ENCODE results near the gene SNW1.

SNW1 gene

DNA sequence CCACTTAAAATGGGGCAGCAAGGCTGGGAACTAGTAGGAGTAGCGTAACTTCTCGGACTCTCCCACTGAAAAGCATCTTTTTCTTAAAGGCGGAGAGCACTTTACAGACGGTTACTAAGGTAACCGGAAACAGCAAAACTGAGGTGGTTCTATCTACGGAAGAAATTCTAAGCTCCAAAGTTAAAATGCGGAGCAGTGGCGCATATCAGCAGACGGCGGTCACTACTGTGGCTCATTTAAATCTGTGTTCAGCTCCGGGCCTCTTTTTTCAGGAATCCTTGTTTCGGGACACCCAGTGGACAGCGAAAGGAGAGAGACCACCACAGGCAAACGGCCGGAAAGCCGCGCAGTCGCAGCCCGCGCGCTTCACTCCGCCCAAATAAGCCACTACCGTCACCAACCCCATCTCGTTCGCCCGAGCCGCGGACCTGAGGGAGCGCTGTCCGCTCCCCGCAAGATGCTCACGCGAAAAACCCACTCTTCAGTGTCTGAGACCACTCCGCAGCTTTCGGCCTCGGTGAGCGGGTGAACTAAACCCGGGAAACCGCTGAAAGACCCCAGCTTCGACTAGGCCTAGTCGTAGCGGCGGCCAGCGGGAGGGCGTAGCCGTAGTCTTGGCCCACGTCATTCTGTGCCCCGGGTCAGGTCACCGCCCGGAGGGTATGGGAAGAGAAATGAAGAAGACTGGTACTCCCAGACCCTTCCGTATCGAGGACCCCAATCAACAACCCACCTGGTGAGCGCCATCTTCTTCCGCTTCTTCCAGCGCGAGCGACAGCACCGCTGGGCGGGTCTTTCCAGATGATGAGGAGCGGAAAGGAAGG lies at the start of gene SNW1 (continued):
- TF ChIP-seq, protein P1, sequence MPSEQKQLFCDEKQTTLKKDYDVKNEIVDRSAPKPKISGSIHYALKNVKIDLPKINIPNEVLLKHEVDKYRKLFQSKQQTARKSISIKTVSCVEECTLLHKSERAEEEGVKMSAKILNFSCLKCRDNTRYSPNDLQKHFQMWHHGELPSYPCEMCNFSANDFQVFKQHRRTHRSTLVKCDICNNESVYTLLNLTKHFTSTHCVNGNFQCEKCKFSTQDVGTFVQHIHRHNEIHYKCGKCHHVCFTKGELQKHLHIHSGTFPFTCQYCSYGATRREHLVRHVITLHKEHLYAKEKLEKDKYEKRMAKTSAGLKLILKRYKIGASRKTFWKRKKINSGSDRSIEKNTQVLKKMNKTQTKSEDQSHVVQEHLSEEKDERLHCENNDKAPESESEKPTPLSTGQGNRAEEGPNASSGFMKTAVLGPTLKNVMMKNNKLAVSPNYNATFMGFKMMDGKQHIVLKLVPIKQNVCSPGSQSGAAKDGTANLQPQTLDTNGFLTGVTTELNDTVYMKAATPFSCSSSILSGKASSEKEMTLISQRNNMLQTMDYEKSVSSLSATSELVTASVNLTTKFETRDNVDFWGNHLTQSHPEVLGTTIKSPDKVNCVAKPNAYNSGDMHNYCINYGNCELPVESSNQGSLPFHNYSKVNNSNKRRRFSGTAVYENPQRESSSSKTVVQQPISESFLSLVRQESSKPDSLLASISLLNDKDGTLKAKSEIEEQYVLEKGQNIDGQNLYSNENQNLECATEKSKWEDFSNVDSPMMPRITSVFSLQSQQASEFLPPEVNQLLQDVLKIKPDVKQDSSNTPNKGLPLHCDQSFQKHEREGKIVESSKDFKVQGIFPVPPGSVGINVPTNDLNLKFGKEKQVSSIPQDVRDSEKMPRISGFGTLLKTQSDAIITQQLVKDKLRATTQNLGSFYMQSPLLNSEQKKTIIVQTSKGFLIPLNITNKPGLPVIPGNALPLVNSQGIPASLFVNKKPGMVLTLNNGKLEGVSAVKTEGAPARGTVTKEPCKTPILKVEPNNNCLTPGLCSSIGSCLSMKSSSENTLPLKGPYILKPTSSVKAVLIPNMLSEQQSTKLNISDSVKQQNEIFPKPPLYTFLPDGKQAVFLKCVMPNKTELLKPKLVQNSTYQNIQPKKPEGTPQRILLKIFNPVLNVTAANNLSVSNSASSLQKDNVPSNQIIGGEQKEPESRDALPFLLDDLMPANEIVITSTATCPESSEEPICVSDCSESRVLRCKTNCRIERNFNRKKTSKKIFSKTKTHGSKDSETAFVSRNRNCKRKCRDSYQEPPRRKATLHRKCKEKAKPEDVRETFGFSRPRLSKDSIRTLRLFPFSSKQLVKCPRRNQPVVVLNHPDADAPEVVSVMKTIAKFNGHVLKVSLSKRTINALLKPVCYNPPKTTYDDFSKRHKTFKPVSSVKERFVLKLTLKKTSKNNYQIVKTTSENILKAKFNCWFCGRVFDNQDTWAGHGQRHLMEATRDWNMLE (tag by site-specific recombination; conservative IDR thresholded peaks at IDR 0.05; ENCODE audit: low read depth) = no peak

DNA sequence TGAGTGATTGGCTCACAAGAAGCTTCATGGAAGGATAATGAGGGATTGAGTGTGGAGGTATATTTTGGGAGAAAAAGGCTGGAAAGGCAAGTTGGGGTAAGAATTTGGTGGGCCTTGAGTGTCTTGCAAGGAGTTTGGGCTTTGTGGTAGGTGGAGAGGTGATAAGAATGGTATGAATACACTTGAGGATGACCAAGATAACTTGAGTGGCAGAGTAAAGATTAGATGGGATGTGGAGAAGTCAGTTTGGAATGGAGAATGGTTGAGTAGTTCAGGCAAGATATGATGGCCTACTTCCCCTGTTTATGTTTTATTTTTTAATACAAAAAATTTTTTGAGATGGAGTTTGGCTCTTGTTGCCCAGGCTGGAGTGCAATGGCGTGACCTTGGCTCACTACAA lies 48.1 kb upstream of the SNW1 start:
- ChIA-PET POLR2A (no interaction called here), CTCF (no interaction called here)
- H3K27ac ChIP-seq (ENCODE audit: extremely low read depth, low read depth, low read length) = no peak overlapping the region
- TF ChIP-seq ZSCAN30 (tag by site-specific recombination; IDR thresholded peaks at IDR 0.05) (no peak), KLF9 (tag by site-specific recombination; IDR thresholded peaks at IDR 0.05; ENCODE audit: low read depth) (no peak), ZNF248 (tag by site-specific recombination; IDR thresholded peaks at IDR 0.05) (no peak)
- no peak overlapping the region for H3K4me3 ChIP-seq (ENCODE audit: low read depth, low read length)
- H3K9me3 ChIP-seq (ENCODE audit: control insufficient read depth, insufficient read depth, low read depth, low read length) = no peaks in the 10 kb centered on the region
- H3K4me1 ChIP-seq (ENCODE audit: control insufficient read depth, insufficient read depth, low read length) = no peaks in the 10 kb centered on the region
- H3K36me3 ChIP-seq (ENCODE audit: control insufficient read depth in 2 of 2, insufficient read depth in 1 of 2, low read length in 2 of 2) = no peaks in the 10 kb centered on the region; a peak in 1 of 3 replicates

DNA sequence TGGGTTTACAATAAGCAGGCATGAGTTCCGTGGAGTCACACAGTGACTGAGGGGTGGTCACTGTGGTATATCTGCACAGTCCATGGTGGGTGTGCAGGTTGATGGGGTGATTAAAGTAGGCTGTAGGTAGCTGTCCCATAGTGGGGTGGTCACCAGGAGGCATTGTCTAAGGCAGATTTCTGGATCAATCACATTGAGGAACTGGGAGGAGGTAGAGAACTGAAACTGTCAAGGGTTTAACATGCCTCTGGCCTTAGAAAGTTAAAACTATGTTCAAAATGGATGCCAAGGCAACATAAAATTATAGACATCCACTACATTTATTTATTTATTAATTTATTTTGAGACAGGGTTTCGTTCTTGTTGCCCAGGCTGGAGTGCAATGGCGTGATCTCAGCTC lies 47.3 kb upstream of the SNW1 start:
- H3K36me3 ChIP-seq (ENCODE audit: control insufficient read depth in 2 of 2, insufficient read depth in 1 of 2, low read length in 2 of 2) = no peaks in the 10 kb centered on the region; a peak in 1 of 3 replicates
- H3K9me3 ChIP-seq (ENCODE audit: control insufficient read depth, insufficient read depth, low read depth, low read length) = no peaks in the 10 kb centered on the region
- ChIA-PET POLR2A (no interaction called here), CTCF (no interaction called here)
- no peak overlapping the region for H3K27ac ChIP-seq (ENCODE audit: extremely low read depth, low read depth, low read length)
- H3K4me1 ChIP-seq (ENCODE audit: control insufficient read depth, insufficient read depth, low read length) = no peaks in the 10 kb centered on the region
- no peak overlapping the region for H3K4me3 ChIP-seq (ENCODE audit: low read depth, low read length)
- TF ChIP-seq ZNF623 (tag by site-specific recombination; IDR thresholded peaks at IDR 0.05) = no peak
- no peak for TF ChIP-seq ZNF274 (IDR thresholded peaks at IDR 0.05; ENCODE audit: low read length)
- TF ChIP-seq ZNF274 (tag by site-specific recombination; IDR thresholded peaks at IDR 0.05; ENCODE audit: borderline replicate concordance) = no peak
- no peak for TF ChIP-seq ZNF416 (tag by site-specific recombination; IDR thresholded peaks at IDR 0.05)
- TF ChIP-seq, protein P2, sequence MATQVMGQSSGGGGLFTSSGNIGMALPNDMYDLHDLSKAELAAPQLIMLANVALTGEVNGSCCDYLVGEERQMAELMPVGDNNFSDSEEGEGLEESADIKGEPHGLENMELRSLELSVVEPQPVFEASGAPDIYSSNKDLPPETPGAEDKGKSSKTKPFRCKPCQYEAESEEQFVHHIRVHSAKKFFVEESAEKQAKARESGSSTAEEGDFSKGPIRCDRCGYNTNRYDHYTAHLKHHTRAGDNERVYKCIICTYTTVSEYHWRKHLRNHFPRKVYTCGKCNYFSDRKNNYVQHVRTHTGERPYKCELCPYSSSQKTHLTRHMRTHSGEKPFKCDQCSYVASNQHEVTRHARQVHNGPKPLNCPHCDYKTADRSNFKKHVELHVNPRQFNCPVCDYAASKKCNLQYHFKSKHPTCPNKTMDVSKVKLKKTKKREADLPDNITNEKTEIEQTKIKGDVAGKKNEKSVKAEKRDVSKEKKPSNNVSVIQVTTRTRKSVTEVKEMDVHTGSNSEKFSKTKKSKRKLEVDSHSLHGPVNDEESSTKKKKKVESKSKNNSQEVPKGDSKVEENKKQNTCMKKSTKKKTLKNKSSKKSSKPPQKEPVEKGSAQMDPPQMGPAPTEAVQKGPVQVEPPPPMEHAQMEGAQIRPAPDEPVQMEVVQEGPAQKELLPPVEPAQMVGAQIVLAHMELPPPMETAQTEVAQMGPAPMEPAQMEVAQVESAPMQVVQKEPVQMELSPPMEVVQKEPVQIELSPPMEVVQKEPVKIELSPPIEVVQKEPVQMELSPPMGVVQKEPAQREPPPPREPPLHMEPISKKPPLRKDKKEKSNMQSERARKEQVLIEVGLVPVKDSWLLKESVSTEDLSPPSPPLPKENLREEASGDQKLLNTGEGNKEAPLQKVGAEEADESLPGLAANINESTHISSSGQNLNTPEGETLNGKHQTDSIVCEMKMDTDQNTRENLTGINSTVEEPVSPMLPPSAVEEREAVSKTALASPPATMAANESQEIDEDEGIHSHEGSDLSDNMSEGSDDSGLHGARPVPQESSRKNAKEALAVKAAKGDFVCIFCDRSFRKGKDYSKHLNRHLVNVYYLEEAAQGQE (tag by site-specific recombination; IDR thresholded peaks at IDR 0.05) = no peak
- TF ChIP-seq ZNF610 (tag by site-specific recombination; IDR thresholded peaks at IDR 0.05; ENCODE audit: borderline replicate concordance) = no peak
- TF ChIP-seq REPIN1 (tag by site-specific recombination; IDR thresholded peaks at IDR 0.05; ENCODE audit: low read depth) = no peak
